ENCODE data around the gene CARD14. TPM values are rescaled to one million over a fixed set of nuclear protein-coding genes. Genes with fewer than 3 reads are reported as not detected.
"Not testable (repeated sequence)": the region's sequence is repeated elsewhere in the genome, so short reads cannot be mapped to it uniquely, and the experiment has no call there.

The CARD14 gene
- total and polyA plus RNA-seq, 2 experiments from 2014 or later: 0.08 to 0.52 TPM

DNA sequence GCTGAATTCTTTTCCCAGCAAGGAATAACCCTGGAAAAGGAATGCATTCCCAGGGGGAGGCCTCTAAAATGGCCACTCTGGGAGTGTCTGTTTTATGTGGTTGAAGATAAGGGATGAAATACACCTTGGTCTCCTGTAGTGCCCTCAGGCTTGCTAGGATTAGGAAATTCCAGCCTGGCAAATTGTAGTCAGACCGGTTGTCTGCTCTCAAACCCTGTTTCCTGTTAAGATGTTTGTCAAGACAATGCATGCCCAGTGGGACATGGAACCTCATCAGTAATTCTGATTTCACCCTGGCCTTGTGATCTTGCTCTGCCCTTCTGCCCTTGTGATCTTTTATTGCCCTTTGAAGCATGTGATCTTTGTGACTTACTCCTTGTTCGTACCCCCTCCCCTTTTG, 14.2 kb upstream of the CARD14 start:
- not testable (repeated sequence) for H3K4me3 ChIP-seq; H3K79me2 ChIP-seq (replicated peaks; ENCODE audit: insufficient read depth); H3K27me3 ChIP-seq (ENCODE audit: insufficient read depth); ATAC-seq; H4K20me1 ChIP-seq (replicated peaks; ENCODE audit: insufficient read depth); H3K4me3 Mint-ChIP-seq; H3K27ac ChIP-seq (ENCODE audit: low read depth); H3K4me2 ChIP-seq; H3F3A ChIP-seq (replicated peaks; ENCODE audit: low read depth); H3K9me2 ChIP-seq (ENCODE audit: insufficient read depth); H2AFZ ChIP-seq
- peaks cover 18% of the 10 kb centered on the region for H3K36me3 ChIP-seq (ENCODE audit: insufficient read depth)
- DNase-seq (ENCODE audit: low spot score): peak; percentile 57
- H3K4me1 Mint-ChIP-seq: peaks cover 51% of the 10 kb centered on the region
- H3K4me1 ChIP-seq (ENCODE audit: insufficient read depth): peaks cover 39% of the 10 kb centered on the region
- peaks cover 41% of the 10 kb centered on the region for H3K9me3 Mint-ChIP-seq
- TF ChIP-seq CREB1 (CRISPR knock-in tag; IDR thresholded peaks at IDR 0.05; ENCODE audit: low read depth) (peak; percentile 64), ZNF331 (CRISPR knock-in tag; IDR thresholded peaks at IDR 0.05; ENCODE audit: low read depth) (peak; percentile 51; the same call in 1 of the 2 replicates)
- H3K27ac Mint-ChIP-seq: peak overlapping the region; percentile 58; the same call in 1 of the 2 replicates
- H3K36me3 Mint-ChIP-seq (ENCODE audit: low read depth): peaks cover 31% of the 10 kb centered on the region
- H3K27me3 Mint-ChIP-seq (ENCODE audit: insufficient read depth, low read depth, poor library complexity): peaks cover 21% of the 10 kb centered on the region

DNA sequence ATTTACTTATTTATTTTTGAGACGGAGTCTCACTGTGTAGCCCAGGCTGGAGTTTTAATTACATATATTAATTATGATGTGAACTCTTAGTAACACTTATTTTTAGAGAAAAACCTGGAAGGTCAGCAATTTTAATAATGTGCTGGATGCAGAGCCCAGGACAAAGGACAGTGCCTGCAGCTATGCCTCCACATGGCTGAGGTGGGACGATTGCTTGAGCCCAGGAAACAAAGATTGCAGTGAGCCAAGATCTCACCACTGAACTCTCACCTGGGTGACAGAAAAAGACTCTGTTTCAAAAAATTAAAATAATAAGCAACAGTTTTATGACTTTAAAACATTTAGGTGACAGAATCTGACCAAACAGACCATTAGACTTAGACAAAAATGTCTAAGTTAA, 11.0 kb upstream of the CARD14 start:
- no peaks in the 10 kb centered on the region for H4K20me1 ChIP-seq (replicated peaks; ENCODE audit: insufficient read depth)
- no peak overlapping the region for H3K4me2 ChIP-seq
- peaks cover 18% of the 10 kb centered on the region for H3K36me3 ChIP-seq (ENCODE audit: insufficient read depth)
- H3F3A ChIP-seq (replicated peaks; ENCODE audit: low read depth): peaks cover 17% of the 10 kb centered on the region; the same call in 1 of the 2 replicates
- H3K4me1 ChIP-seq (ENCODE audit: insufficient read depth): peaks cover 28% of the 10 kb centered on the region
- no peaks in the 10 kb centered on the region for H3K79me2 ChIP-seq (replicated peaks; ENCODE audit: insufficient read depth)
- no peaks in the 10 kb centered on the region for H3K9me2 ChIP-seq (ENCODE audit: insufficient read depth)
- H3K4me3 ChIP-seq: no peak overlapping the region
- no peaks in the 10 kb centered on the region for H3K27me3 ChIP-seq (ENCODE audit: insufficient read depth)
- Mint-ChIP-seq H3K4me3 (no peak overlapping the region), H3K9me3 (peaks cover 41% of the 10 kb centered on the region), H3K27ac (no peak overlapping the region), H3K27me3 (ENCODE audit: insufficient read depth, low read depth, poor library complexity) (peaks cover 23% of the 10 kb centered on the region), H3K4me1 (peaks cover 37% of the 10 kb centered on the region), H3K36me3 (ENCODE audit: low read depth) (peaks cover 31% of the 10 kb centered on the region)
- DNase-seq (ENCODE audit: low spot score) (no peak), ATAC-seq (no peak)
- H3K27ac ChIP-seq (ENCODE audit: low read depth): no peak overlapping the region
- no peak overlapping the region for H2AFZ ChIP-seq
- no peak for TF ChIP-seq STAT1 (IDR thresholded peaks at IDR 0.05; ENCODE audit: unreplicated experiment)
- TF ChIP-seq CREB1 (CRISPR knock-in tag; IDR thresholded peaks at IDR 0.05; ENCODE audit: low read depth): no peak
- TF ChIP-seq ZNF331 (CRISPR knock-in tag; IDR thresholded peaks at IDR 0.05; ENCODE audit: low read depth): no peak
- TF ChIP-seq EZH2 (IDR thresholded peaks at IDR 0.05; ENCODE audit: low read depth, unreplicated experiment): no peak
- TF ChIP-seq, protein P1, sequence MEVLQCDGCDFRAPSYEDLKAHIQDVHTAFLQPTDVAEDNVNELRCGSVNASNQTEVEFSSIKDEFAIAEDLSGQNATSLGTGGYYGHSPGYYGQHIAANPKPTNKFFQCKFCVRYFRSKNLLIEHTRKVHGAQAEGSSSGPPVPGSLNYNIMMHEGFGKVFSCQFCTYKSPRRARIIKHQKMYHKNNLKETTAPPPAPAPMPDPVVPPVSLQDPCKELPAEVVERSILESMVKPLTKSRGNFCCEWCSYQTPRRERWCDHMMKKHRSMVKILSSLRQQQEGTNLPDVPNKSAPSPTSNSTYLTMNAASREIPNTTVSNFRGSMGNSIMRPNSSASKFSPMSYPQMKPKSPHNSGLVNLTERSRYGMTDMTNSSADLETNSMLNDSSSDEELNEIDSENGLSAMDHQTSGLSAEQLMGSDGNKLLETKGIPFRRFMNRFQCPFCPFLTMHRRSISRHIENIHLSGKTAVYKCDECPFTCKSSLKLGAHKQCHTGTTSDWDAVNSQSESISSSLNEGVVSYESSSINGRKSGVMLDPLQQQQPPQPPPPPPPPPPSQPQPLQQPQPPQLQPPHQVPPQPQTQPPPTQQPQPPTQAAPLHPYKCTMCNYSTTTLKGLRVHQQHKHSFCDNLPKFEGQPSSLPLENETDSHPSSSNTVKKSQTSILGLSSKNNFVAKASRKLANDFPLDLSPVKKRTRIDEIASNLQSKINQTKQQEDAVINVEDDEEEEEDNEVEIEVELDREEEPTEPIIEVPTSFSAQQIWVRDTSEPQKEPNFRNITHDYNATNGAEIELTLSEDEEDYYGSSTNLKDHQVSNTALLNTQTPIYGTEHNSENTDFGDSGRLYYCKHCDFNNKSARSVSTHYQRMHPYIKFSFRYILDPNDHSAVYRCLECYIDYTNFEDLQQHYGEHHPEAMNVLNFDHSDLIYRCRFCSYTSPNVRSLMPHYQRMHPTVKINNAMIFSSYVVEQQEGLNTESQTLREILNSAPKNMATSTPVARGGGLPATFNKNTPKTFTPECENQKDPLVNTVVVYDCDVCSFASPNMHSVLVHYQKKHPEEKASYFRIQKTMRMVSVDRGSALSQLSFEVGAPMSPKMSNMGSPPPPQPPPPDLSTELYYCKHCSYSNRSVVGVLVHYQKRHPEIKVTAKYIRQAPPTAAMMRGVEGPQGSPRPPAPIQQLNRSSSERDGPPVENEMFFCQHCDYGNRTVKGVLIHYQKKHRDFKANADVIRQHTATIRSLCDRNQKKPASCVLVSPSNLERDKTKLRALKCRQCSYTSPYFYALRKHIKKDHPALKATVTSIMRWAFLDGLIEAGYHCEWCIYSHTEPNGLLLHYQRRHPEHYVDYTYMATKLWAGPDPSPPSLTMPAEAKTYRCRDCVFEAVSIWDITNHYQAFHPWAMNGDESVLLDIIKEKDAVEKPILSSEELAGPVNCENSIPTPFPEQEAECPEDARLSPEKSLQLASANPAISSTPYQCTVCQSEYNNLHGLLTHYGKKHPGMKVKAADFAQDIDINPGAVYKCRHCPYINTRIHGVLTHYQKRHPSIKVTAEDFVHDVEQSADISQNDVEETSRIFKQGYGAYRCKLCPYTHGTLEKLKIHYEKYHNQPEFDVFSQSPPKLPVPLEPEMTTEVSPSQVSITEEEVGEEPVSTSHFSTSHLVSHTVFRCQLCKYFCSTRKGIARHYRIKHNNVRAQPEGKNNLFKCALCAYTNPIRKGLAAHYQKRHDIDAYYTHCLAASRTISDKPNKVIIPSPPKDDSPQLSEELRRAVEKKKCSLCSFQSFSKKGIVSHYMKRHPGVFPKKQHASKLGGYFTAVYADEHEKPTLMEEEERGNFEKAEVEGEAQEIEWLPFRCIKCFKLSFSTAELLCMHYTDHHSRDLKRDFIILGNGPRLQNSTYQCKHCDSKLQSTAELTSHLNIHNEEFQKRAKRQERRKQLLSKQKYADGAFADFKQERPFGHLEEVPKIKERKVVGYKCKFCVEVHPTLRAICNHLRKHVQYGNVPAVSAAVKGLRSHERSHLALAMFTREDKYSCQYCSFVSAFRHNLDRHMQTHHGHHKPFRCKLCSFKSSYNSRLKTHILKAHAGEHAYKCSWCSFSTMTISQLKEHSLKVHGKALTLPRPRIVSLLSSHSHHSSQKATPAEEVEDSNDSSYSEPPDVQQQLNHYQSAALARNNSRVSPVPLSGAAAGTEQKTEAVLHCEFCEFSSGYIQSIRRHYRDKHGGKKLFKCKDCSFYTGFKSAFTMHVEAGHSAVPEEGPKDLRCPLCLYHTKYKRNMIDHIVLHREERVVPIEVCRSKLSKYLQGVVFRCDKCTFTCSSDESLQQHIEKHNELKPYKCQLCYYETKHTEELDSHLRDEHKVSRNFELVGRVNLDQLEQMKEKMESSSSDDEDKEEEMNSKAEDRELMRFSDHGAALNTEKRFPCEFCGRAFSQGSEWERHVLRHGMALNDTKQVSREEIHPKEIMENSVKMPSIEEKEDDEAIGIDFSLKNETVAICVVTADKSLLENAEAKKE (CRISPR knock-in tag; IDR thresholded peaks at IDR 0.05): no peak
- TF ChIP-seq, protein P2, sequence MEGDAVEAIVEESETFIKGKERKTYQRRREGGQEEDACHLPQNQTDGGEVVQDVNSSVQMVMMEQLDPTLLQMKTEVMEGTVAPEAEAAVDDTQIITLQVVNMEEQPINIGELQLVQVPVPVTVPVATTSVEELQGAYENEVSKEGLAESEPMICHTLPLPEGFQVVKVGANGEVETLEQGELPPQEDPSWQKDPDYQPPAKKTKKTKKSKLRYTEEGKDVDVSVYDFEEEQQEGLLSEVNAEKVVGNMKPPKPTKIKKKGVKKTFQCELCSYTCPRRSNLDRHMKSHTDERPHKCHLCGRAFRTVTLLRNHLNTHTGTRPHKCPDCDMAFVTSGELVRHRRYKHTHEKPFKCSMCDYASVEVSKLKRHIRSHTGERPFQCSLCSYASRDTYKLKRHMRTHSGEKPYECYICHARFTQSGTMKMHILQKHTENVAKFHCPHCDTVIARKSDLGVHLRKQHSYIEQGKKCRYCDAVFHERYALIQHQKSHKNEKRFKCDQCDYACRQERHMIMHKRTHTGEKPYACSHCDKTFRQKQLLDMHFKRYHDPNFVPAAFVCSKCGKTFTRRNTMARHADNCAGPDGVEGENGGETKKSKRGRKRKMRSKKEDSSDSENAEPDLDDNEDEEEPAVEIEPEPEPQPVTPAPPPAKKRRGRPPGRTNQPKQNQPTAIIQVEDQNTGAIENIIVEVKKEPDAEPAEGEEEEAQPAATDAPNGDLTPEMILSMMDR (conservative IDR thresholded peaks at IDR 0.05; ENCODE audit: low read depth in 2 of 2): no peak
- TF ChIP-seq, protein P3, sequence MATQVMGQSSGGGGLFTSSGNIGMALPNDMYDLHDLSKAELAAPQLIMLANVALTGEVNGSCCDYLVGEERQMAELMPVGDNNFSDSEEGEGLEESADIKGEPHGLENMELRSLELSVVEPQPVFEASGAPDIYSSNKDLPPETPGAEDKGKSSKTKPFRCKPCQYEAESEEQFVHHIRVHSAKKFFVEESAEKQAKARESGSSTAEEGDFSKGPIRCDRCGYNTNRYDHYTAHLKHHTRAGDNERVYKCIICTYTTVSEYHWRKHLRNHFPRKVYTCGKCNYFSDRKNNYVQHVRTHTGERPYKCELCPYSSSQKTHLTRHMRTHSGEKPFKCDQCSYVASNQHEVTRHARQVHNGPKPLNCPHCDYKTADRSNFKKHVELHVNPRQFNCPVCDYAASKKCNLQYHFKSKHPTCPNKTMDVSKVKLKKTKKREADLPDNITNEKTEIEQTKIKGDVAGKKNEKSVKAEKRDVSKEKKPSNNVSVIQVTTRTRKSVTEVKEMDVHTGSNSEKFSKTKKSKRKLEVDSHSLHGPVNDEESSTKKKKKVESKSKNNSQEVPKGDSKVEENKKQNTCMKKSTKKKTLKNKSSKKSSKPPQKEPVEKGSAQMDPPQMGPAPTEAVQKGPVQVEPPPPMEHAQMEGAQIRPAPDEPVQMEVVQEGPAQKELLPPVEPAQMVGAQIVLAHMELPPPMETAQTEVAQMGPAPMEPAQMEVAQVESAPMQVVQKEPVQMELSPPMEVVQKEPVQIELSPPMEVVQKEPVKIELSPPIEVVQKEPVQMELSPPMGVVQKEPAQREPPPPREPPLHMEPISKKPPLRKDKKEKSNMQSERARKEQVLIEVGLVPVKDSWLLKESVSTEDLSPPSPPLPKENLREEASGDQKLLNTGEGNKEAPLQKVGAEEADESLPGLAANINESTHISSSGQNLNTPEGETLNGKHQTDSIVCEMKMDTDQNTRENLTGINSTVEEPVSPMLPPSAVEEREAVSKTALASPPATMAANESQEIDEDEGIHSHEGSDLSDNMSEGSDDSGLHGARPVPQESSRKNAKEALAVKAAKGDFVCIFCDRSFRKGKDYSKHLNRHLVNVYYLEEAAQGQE (IDR thresholded peaks at IDR 0.05; ENCODE audit: unreplicated experiment): no peak
- no peak for TF ChIP-seq ZNF114 (CRISPR knock-in tag; IDR thresholded peaks at IDR 0.05)
- no peak for TF ChIP-seq NANOG (IDR thresholded peaks at IDR 0.05; ENCODE audit: borderline replicate concordance)
- no peak for TF ChIP-seq POLR2AphosphoS5 (IDR thresholded peaks at IDR 0.05; ENCODE audit: low read depth)
- TF ChIP-seq EZH2phosphoT487 (IDR thresholded peaks at IDR 0.05; ENCODE audit: unreplicated experiment): no peak
